ENCODE measurements around the gene C10orf95. TPM values are rescaled to one million over a fixed set of nuclear protein-coding genes. Genes with fewer than 3 reads are reported as not detected.

The C10orf95 gene
- total RNA-seq, 1 donor from 2014 or later, result 0.20 TPM

DNA sequence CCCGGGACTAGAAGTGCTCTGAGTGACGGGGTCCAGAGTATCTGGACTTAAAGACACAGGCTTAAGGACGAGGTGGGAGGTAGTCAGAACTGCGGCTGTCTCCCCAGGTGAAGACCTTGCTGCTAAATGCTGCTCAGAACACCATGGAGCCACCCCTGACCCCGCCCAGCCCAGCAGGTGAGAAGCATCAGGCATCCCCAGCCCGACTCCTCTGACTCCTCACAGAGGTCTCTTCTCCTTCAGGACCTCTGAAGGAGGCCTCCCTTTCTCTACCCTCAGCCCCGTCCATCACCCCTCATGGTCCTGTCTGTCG lies 50.0 kb downstream of the C10orf95 start:
- H3K9me3 Mint-ChIP-seq (ENCODE audit: unreplicated experiment), result no peaks in the 10 kb centered on the region
- no peak for FAIRE-seq

DNA sequence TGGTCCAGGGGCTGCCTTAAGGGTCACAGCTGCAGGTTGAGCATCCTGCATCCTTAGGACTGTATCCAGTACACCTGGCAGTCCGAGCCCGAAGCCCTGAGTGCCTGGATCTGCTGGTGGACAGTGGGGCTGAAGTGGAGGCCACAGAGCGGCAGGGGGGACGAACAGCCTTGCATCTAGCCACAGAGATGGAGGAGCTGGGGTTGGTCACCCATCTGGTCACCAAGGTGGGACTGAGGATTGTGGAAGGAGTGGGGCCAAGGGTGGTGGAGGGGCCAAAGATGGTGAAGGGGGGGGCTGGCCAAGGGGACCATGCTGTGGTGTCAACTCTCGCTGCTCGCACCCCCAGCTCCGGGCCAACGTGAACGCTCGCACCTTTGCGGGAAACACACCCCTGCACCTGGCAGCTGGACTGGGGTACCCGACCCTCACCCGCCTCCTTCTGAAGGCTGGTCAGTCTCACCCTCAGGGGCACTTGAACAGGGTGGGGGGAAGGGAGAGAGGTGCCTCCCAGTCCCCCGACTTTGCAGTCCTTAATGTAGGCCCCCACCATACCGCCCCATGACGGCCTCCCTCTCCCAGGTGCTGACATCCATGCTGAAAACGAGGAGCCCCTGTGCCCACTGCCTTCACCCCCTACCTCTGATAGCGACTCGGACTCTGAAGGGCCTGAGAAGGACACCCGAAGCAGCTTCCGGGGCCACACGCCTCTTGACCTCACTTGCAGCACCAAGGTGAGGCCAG lies 50.6 kb downstream of the C10orf95 start:
- FAIRE-seq (no peak), DNase-seq (ENCODE audit: low read depth) (no peak)
- Mint-ChIP-seq H3K27me3 (ENCODE audit: low read depth, unreplicated experiment) (no peaks in the 10 kb centered on the region), H3K27ac (ENCODE audit: unreplicated experiment) (peak overlapping the region; percentile 66), H3K4me3 (ENCODE audit: unreplicated experiment) (no peak overlapping the region), H3K9me3 (ENCODE audit: unreplicated experiment) (no peaks in the 10 kb centered on the region), H3K36me3 (ENCODE audit: low read depth, unreplicated experiment) (peaks cover 6% of the 10 kb centered on the region), H3K4me1 (ENCODE audit: low read depth, unreplicated experiment) (peaks cover 30% of the 10 kb centered on the region)
- Histone ChIP-seq H3K79me2 (ENCODE audit: insufficient read depth, low read length) (peaks cover 13% of the 10 kb centered on the region), H3K9me3 (ENCODE audit: insufficient read depth, low read depth, low read length) (no peaks in the 10 kb centered on the region), H3K4me1 (ENCODE audit: insufficient read depth, low read length) (peaks cover 28% of the 10 kb centered on the region), H3K9ac (ENCODE audit: low read length) (no peak overlapping the region), H3K36me3 (ENCODE audit: insufficient read depth, low read length) (no peaks in the 10 kb centered on the region), H3K27ac (ENCODE audit: low read depth, low read length) (no peak overlapping the region), H3K4me3 (ENCODE audit: insufficient read depth, low read depth, low read length) (no peak overlapping the region), H3K4me2 (ENCODE audit: low read length) (no peak overlapping the region), H2AFZ (ENCODE audit: low read depth, low read length) (no peak overlapping the region), H4K20me1 (ENCODE audit: insufficient read depth, low read length) (peaks cover 12% of the 10 kb centered on the region), H3K27me3 (ENCODE audit: insufficient read depth, low read length) (no peaks in the 10 kb centered on the region)
- TF ChIP-seq EZH2 (IDR thresholded peaks at IDR 0.05; ENCODE audit: insufficient read depth, low read length) (no peak), CTCF (IDR thresholded peaks at IDR 0.05; ENCODE audit: insufficient read depth, low read depth, low read length) (no peak)

More for the DNA sequence above, 50.0 kb downstream of the C10orf95 start:
- Histone ChIP-seq H2AFZ (ENCODE audit: low read depth, low read length) (no peak overlapping the region), H3K79me2 (ENCODE audit: insufficient read depth, low read length) (peaks cover 8% of the 10 kb centered on the region), H3K4me3 (ENCODE audit: insufficient read depth, low read depth, low read length) (no peak overlapping the region), H3K4me2 (ENCODE audit: low read length) (no peak overlapping the region), H3K27me3 (ENCODE audit: insufficient read depth, low read length) (no peaks in the 10 kb centered on the region), H4K20me1 (ENCODE audit: insufficient read depth, low read length) (peaks cover 12% of the 10 kb centered on the region), H3K9ac (ENCODE audit: low read length) (no peak overlapping the region), H3K4me1 (ENCODE audit: insufficient read depth, low read length) (peaks cover 23% of the 10 kb centered on the region), H3K36me3 (ENCODE audit: insufficient read depth, low read length) (no peaks in the 10 kb centered on the region), H3K9me3 (ENCODE audit: insufficient read depth, low read depth, low read length) (no peaks in the 10 kb centered on the region), H3K27ac (ENCODE audit: low read depth, low read length) (no peak overlapping the region)
- H3K4me1 Mint-ChIP-seq (ENCODE audit: low read depth, unreplicated experiment), result peaks cover 25% of the 10 kb centered on the region
- H3K36me3 Mint-ChIP-seq (ENCODE audit: low read depth, unreplicated experiment), result peaks cover 6% of the 10 kb centered on the region
- no peak overlapping the region for H3K4me3 Mint-ChIP-seq (ENCODE audit: unreplicated experiment)
- no peak for DNase-seq (ENCODE audit: low read depth)
- no peaks in the 10 kb centered on the region for H3K27me3 Mint-ChIP-seq (ENCODE audit: low read depth, unreplicated experiment)
- no peak for TF ChIP-seq CTCF (IDR thresholded peaks at IDR 0.05; ENCODE audit: insufficient read depth, low read depth, low read length)
- no peak for TF ChIP-seq EZH2 (IDR thresholded peaks at IDR 0.05; ENCODE audit: insufficient read depth, low read length)
- peak overlapping the region; percentile 87 for H3K27ac Mint-ChIP-seq (ENCODE audit: unreplicated experiment)

DNA sequence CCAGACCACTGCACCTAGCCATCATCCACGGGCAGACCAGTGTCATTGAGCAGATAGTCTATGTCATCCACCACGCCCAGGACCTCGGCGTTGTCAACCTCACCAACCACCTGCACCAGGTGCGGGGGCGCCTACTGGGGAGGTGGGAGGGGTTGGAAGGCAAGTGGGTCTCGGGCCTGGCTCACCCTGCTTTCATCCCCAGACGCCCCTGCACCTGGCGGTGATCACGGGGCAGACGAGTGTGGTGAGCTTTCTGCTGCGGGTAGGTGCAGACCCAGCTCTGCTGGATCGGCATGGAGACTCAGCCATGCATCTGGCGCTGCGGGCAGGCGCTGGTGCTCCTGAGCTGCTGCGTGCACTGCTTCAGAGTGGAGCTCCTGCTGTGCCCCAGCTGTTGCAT lies 51.3 kb downstream of the C10orf95 start:
- Mint-ChIP-seq H3K36me3 (ENCODE audit: low read depth, unreplicated experiment) (peaks cover 6% of the 10 kb centered on the region), H3K9me3 (ENCODE audit: unreplicated experiment) (no peaks in the 10 kb centered on the region), H3K27ac (ENCODE audit: unreplicated experiment) (peak overlapping the region; percentile 66), H3K27me3 (ENCODE audit: low read depth, unreplicated experiment) (no peaks in the 10 kb centered on the region), H3K4me1 (ENCODE audit: low read depth, unreplicated experiment) (peaks cover 30% of the 10 kb centered on the region), H3K4me3 (ENCODE audit: unreplicated experiment) (no peak overlapping the region)
- Histone ChIP-seq H3K27me3 (ENCODE audit: insufficient read depth, low read length) (no peaks in the 10 kb centered on the region), H3K4me1 (ENCODE audit: insufficient read depth, low read length) (peaks cover 28% of the 10 kb centered on the region), H2AFZ (ENCODE audit: low read depth, low read length) (no peak overlapping the region), H4K20me1 (ENCODE audit: insufficient read depth, low read length) (peaks cover 12% of the 10 kb centered on the region), H3K79me2 (ENCODE audit: insufficient read depth, low read length) (peaks cover 13% of the 10 kb centered on the region), H3K36me3 (ENCODE audit: insufficient read depth, low read length) (no peaks in the 10 kb centered on the region), H3K27ac (ENCODE audit: low read depth, low read length) (no peak overlapping the region), H3K9me3 (ENCODE audit: insufficient read depth, low read depth, low read length) (no peaks in the 10 kb centered on the region), H3K4me2 (ENCODE audit: low read length) (peak overlapping the region; percentile 87), H3K9ac (ENCODE audit: low read length) (peak overlapping the region; percentile 75), H3K4me3 (ENCODE audit: insufficient read depth, low read depth, low read length) (no peak overlapping the region)
- no peak for DNase-seq (ENCODE audit: low read depth)
- TF ChIP-seq EZH2 (IDR thresholded peaks at IDR 0.05; ENCODE audit: insufficient read depth, low read length), result no peak
- TF ChIP-seq CTCF (IDR thresholded peaks at IDR 0.05; ENCODE audit: insufficient read depth, low read depth, low read length), result no peak
- no peak for FAIRE-seq
